Non-pigmented ciliary epithelial cell (primary cell): ENCODE results near the gene TXNDC2.
"Not testable (repeated sequence)": the region's sequence is repeated elsewhere in the genome, so short reads cannot be mapped to it uniquely, and the experiment has no call there.

ENCODE experiments used
- DNase-seq: peaks from one replicate; pipeline ENCODE4 v3.0.0-alpha.2; 2010; ENCODE audit warnings: low read depth

TXNDC2 gene

DNA sequence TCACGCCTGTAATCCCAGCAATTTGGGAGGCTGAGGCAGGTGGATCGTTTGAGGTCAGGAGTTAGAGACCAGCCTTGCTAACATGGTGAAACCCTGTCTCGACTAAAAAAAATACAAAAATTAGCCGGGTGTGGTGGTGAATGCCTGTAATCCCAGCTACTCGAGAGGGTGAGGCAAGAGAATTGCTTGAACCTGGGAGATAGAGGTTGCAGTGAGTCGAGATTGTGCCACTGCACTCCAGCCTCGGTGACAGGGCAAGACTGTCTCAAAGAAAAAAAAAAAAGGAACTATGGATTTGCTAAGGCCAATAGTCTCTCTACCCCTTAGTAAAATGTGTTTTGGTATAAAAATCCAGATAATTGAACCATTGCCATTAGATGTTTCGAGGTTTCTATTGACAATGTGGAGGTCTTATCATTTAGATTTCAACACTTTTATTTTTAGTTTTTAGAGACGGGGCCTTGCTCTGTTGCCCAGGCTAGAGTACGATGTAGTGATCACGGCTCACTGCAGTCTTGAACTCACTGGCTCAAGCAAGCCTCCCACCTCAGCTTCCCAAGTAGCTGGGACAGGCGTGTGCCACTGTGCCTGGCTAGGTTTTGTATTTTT lies 1.1 kb upstream of the TXNDC2 start:
- DNase-seq = no peak

- no peak for DNase-seq
These were observed 204 bp downstream of the TXNDC2 start for GRCh38 chr18:9886005-9886348.

DNA sequence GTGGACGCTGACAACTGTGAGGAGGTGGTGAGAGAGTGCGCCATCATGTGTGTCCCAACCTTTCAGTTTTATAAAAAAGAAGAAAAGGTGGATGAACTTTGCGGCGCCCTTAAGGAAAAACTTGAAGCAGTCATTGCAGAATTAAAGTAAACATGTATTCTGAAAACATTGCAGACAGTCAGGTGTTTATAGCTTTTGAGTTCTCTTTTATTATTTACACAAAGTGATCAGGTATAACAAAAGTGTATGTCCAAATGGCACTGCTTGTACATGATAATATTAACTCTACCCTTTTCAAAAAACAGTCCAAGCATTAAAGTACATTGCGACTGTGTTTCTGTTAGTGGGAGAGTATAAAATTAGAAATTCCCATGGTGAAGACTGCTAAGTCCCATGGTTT lies 2.2 kb downstream of the TXNDC2 start:
- DNase-seq = no peak

GRCh38 chr18:9890196-9890595 lies 4.4 kb downstream of the TXNDC2 start:
- no peak for DNase-seq

DNA sequence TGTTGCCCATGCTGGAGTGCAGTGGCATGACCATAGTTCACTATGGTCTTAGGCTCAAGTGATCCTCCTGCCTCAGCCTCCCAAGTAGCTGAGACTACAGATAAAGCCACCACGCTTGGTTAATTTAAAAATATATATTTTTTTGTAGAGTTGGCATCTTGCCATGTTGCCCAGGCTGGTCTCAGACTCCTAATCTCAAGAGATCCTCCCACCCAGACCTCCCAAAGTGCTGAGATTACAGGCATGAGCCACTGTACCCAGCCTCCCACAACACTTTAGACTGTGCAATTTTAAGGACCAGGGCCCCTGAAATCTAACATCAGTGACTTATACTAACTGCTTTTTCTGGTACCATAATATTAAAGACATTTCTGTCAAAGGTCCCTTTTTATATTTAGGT lies 5.2 kb downstream of the TXNDC2 start:
- no peak for DNase-seq

DNA sequence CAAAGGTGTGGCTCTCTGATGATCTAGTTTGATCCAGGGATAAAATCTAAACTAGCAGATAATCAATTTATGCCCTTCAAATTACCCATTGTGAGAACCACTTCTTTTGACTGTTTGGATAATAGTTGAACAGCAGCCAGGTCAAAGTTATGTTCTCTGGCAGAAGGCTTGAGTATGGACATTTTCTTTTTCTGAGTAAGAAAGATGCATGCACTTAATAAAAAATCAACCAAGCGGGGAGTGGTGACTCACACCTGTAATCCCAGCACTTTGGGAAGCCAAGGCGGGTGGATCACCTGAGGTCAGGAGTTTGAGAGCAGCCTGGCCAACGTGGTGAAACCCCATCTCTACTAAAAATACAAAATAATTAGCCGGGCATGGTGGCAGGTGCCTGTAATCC lies 5.7 kb downstream of the TXNDC2 start:
- not testable (repeated sequence) for DNase-seq

GRCh38 chr18:9894454-9895068 lies 8.8 kb downstream of the TXNDC2 start:
- DNase-seq = no peak

GRCh38 chr18:9897129-9897528 lies 11.4 kb downstream of the TXNDC2 start:
- no peak for DNase-seq

DNA sequence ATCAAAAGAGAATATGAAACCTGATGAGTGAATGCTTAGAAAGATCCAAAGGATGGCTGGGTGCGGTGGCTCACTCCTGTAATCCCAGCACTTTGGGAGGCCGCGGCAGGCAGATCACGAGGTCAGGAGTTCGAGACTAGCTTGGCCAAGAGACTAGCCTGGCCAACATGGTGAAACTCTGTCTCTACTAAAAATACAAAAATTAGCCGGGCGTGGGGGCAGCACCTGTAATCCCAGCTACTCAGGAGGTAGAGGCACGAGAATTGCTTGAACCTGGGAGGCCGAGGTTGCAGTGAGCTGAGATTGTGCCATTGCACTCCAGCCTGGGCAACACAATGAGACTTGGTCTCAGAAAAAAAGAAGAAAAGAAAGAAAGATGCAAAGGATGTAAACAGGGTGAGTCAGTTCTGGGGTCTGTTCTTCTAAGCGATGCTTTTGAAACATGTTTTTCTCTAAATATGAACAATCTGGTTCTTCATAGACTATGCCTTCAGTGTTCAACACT lies 12.1 kb downstream of the TXNDC2 start:
- DNase-seq = not testable (repeated sequence)

- no peak for DNase-seq
These were observed 13.2 kb downstream of the TXNDC2 start for GRCh38 chr18:9898792-9899549.

GRCh38 chr18:9899550-9899930 lies 13.8 kb downstream of the TXNDC2 start:
- DNase-seq = not testable (repeated sequence)

- DNase-seq = no peak
These were observed 14.9 kb downstream of the TXNDC2 start for GRCh38 chr18:9900699-9901098.

DNA sequence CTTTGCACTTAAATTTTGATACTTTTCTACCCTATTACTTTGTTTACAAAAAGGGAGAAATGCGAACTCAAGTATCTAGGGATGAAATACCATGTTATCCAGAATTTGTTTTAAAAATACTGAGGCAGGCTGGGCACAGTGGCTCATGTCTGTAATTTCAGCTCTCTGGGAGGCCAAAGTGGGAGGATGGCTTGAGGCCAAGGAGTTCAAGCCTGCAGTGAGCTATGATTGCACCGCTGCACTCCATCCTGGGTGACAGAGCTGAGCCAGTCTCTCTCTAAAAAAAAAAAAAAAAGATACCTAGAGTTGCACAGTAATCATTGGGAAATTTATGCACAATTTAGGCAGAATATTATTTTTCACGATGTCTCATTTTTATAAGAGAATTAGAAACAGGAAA lies 15.6 kb downstream of the TXNDC2 start:
- DNase-seq = no peak

GRCh38 chr18:9902264-9902663 lies 16.5 kb downstream of the TXNDC2 start:
- DNase-seq = not testable (repeated sequence)

- no peak for DNase-seq
These were observed 17.1 kb downstream of the TXNDC2 start for GRCh38 chr18:9902832-9903231.

DNA sequence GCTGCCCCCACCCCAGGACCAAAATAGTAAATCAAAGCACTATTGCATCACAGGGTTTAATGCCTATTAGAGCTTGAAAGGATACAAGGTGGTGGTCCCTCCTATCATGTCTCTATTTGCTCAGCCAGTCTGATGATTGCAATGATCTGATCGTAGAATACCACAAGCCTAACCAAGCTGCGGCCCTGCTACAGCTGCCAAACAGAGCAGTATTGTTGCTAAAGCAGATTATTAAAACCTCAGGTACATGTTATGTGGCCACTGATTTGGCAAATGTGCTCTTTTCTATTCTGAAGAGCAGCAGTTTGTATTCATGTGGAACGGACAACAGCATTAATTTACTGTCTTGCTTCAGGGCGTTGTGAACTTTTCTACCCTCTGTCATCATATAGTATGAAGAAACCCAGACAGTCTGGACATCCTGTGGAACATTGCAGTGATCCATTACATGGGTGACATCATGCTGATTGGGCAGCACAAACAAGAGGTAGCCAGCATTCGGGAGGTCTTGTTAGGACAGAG lies 19.7 kb downstream of the TXNDC2 start:
- no peak for DNase-seq

DNA sequence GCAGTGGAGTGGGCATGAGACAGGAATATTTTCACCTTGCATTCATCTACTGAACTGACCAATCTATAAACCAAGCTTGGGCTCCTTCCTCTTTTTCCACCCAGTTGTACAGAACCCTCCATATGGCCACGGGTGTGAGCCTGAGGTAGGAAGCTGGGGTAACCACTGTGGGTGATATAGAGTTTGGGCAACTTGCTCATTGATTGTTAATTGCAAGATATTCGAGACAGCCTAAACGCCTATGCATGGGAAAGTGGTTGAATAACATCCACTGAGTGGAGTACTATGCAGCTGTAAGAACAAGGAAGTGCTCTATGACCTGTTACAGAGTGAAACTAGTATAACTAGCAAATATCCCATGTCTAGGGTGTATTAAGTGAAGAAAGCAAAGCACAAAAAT lies 20.7 kb downstream of the TXNDC2 start:
- no peak for DNase-seq

DNA sequence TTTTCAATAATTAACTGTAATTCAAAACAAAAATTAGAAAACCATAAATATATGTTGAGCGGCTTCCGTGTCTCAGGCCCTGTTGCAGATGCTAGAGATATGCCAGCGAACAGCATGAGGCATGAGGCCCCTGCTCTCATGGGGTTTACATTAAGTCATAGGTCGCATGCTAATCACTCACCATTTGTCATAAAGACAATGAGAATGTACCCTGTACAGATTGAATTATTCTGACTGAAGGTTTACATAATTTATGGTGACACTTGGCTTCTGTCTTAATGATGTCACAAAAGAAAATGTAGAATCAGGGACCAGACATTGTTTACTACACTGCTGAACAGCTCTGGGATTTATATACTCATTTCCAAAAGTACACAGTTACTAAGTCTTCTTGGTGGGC lies 22.1 kb downstream of the TXNDC2 start:
- no peak for DNase-seq

GRCh38 chr18:9910071-9910470 lies 24.3 kb downstream of the TXNDC2 start:
- no peak for DNase-seq

- DNase-seq = no peak
These were observed 24.9 kb downstream of the TXNDC2 start for GRCh38 chr18:9910661-9911060.

- DNase-seq = no peak
These were observed 25.5 kb downstream of the TXNDC2 start for GRCh38 chr18:9911226-9911625.

GRCh38 chr18:9912285-9912684 lies 26.5 kb downstream of the TXNDC2 start:
- not testable (repeated sequence) for DNase-seq

DNA sequence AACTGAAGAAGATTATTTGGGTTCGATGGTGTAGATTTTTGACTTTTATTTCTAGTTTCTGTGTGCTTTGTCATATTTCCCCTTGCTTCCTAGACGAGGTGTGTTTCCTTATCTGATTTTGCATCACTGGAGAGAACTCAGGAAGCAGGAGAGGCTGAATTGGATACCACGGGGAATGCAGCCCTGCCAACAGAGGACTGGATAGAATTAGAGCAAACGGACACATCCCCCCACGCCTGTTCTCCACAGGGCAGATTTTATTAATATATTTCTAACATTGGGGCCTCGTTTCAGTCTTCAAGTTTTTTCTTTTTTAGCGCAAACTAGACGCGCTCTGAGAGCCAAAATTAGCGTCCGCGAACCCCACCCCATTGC lies 27.4 kb downstream of the TXNDC2 start:
- no peak for DNase-seq
